ENCODE data around the gene PTPRJ. TPM values are rescaled to one million over a fixed set of nuclear protein-coding genes. Genes with fewer than 3 reads are reported as not detected.

Gene PTPRJ
- total RNA-seq, 1 experiment from 2014 or later = 12.1 TPM

DNA sequence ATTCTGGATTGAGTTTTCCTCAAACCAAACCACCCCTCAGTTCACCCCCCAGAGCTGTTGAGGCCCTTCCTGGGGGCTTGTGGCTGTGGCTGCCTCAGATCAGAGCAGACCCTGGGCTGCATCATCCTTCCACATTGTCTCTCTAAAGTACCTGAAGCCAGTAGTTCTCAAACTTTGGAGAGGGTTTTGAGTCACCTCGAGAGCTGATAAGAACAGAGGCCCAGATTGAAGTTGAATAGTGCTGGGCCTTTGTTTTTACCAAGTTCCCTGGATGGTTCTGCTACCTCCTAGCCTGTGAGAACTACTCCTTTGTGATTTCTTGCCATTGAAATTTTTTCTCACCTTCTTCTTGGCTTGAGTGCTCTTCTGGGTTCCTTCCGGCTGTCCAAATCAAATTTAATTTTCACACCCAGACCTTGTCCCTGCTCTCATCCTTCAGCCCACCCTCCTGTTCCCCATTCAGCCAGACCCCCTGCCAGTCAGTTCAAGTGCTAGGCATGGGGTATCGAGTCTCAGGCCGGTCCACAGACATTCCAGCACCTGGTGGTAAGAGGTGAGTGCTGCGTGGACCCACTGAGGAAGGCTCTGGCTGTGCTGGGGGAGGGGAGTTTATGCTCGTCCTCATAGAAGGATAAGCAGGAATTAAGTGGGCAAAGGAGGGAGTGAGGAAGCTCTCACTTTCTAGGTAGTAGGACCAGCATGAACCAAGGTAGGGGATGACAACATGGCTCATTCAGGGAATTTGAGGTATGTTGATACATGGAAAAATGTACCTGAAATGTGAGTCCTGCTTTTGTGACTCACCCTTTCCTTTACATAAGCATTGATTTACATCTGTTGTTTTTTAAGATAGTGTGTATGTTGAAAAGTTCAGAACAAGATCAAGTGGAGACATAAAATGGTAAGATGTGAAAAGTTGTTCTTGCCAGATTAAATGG is 116.5 kb downstream of the PTPRJ start:
- intact Hi-C loops (cut with micrococcal nuclease; ENCODE audit: unreplicated experiment) = no loop called here
- H3K4me3 ChIP-seq (ENCODE audit: low read depth, low read length, poor library complexity, severe bottlenecking) = no peak overlapping the region
- H3K36me3 ChIP-seq (ENCODE audit: insufficient read depth, low read length, poor library complexity, severe bottlenecking) = no peaks in the 10 kb centered on the region
- DNase-seq (ENCODE audit: low spot score) = no peak
- H3K27ac ChIP-seq (ENCODE audit: low read depth, low read length, poor library complexity, severe bottlenecking) = no peak overlapping the region
- H3K9me3 ChIP-seq (ENCODE audit: low read depth, low read length, poor library complexity, severe bottlenecking) = no peaks in the 10 kb centered on the region
- ChIA-PET POLR2A (ENCODE audit: low non-redundant PET) (interaction anchor here (0.7 kb wide), 1 partner anchor 72 kb away, joined by 7 read pairs; no protein-coding TSS in a partner anchor), CTCF (no interaction called here)
- no peak for TF ChIP-seq EZH2 (IDR thresholded peaks at IDR 0.05; ENCODE audit: borderline replicate concordance, low read depth, low read length, poor library complexity, severe bottlenecking)
- TF ChIP-seq, protein P1, sequence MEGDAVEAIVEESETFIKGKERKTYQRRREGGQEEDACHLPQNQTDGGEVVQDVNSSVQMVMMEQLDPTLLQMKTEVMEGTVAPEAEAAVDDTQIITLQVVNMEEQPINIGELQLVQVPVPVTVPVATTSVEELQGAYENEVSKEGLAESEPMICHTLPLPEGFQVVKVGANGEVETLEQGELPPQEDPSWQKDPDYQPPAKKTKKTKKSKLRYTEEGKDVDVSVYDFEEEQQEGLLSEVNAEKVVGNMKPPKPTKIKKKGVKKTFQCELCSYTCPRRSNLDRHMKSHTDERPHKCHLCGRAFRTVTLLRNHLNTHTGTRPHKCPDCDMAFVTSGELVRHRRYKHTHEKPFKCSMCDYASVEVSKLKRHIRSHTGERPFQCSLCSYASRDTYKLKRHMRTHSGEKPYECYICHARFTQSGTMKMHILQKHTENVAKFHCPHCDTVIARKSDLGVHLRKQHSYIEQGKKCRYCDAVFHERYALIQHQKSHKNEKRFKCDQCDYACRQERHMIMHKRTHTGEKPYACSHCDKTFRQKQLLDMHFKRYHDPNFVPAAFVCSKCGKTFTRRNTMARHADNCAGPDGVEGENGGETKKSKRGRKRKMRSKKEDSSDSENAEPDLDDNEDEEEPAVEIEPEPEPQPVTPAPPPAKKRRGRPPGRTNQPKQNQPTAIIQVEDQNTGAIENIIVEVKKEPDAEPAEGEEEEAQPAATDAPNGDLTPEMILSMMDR (conservative IDR thresholded peaks at IDR 0.05; ENCODE audit: low read depth, low read length) = no peak
- no peaks in the 10 kb centered on the region for H3K27me3 ChIP-seq (replicated peaks; ENCODE audit: insufficient read depth, low read depth, low read length, poor library complexity)
- no TSS peak for BruUV-seq (replicated peaks)
- H3K4me1 ChIP-seq (ENCODE audit: insufficient read depth, low read length, poor library complexity, severe bottlenecking) = peaks cover 32% of the 10 kb centered on the region

DNA sequence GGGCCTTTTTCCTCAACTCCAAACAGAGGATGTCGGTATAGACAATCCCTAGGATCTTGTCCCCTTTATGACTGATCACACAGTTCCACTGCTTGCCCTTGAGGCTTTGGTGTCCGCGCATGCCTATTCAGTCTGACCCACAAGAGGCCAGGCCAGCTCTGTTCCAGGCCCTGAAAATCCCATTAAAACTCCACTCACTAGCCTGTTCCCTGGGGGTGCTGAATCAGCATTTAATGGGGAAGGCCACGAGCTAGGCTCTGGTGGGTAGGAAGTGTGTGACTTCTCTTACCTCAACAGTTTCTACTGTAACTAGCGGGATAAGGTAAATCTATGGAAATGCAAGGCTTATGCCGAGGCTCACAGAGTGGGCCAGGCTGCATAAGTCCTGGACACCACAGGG is 117.7 kb downstream of the PTPRJ start:
- Histone ChIP-seq H3K36me3 (ENCODE audit: insufficient read depth, low read length, poor library complexity, severe bottlenecking) (no peaks in the 10 kb centered on the region), H3K27me3 (replicated peaks; ENCODE audit: insufficient read depth, low read depth, low read length, poor library complexity) (no peaks in the 10 kb centered on the region), H3K4me1 (ENCODE audit: insufficient read depth, low read length, poor library complexity, severe bottlenecking) (peaks cover 24% of the 10 kb centered on the region), H3K27ac (ENCODE audit: low read depth, low read length, poor library complexity, severe bottlenecking) (no peak overlapping the region), H3K4me3 (ENCODE audit: low read depth, low read length, poor library complexity, severe bottlenecking) (no peak overlapping the region), H3K9me3 (ENCODE audit: low read depth, low read length, poor library complexity, severe bottlenecking) (no peaks in the 10 kb centered on the region)
- intact Hi-C loops (cut with micrococcal nuclease; ENCODE audit: unreplicated experiment) = no loop called here
- ChIA-PET CTCF (no interaction called here), POLR2A (ENCODE audit: low non-redundant PET) (interaction anchor here (0.7 kb wide), 1 partner anchor 73 kb away, joined by 7 read pairs; no protein-coding TSS in a partner anchor)
- no TSS peak for BruUV-seq (replicated peaks)
- no peak for TF ChIP-seq EZH2 (IDR thresholded peaks at IDR 0.05; ENCODE audit: borderline replicate concordance, low read depth, low read length, poor library complexity, severe bottlenecking)
- TF ChIP-seq, protein P1 (conservative IDR thresholded peaks at IDR 0.05; ENCODE audit: low read depth, low read length) = no peak
- DNase-seq (ENCODE audit: low spot score) = no peak

DNA sequence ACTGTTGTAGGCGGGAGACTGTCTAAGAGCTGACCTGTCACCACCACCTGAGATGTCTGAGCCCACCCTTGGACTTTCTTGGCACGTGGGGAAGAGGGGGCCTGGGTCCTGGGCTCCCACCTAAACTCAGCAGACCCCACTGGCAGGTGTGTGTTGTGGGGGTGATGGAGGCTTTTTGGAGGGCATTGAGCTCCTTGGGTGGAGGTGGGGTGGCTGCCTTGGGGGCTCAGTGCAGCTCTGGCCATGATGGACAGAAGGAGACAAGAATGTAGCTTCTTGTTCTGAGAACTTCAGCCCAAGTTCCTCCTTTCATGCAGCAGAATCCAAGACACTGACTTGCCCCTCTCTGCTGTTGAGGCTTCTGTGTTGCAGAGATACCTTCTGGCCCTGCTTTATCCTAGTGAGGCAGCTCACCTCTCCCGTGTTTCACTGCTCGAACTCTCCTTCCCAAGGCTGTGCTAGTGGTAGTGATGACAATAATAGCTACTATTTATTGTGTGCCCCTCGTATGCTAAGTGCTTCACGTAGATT is 119.6 kb downstream of the PTPRJ start:
- BruUV-seq (replicated peaks) = no TSS peak
- intact Hi-C loops (cut with micrococcal nuclease; ENCODE audit: unreplicated experiment) = no loop called here
- no peak overlapping the region for H3K4me3 ChIP-seq (ENCODE audit: low read depth, low read length, poor library complexity, severe bottlenecking)
- H3K9me3 ChIP-seq (ENCODE audit: low read depth, low read length, poor library complexity, severe bottlenecking) = no peaks in the 10 kb centered on the region
- ChIA-PET CTCF (no interaction called here), POLR2A (ENCODE audit: low non-redundant PET) (no interaction called here)
- H3K27ac ChIP-seq (ENCODE audit: low read depth, low read length, poor library complexity, severe bottlenecking) = no peak overlapping the region
- no peaks in the 10 kb centered on the region for H3K36me3 ChIP-seq (ENCODE audit: insufficient read depth, low read length, poor library complexity, severe bottlenecking)
- peaks cover 4% of the 10 kb centered on the region for H3K4me1 ChIP-seq (ENCODE audit: insufficient read depth, low read length, poor library complexity, severe bottlenecking)
- no peaks in the 10 kb centered on the region for H3K27me3 ChIP-seq (replicated peaks; ENCODE audit: insufficient read depth, low read depth, low read length, poor library complexity)
- no peak for TF ChIP-seq EZH2 (IDR thresholded peaks at IDR 0.05; ENCODE audit: borderline replicate concordance, low read depth, low read length, poor library complexity, severe bottlenecking)
- DNase-seq (ENCODE audit: low spot score) = no peak

All from A673 (cell line).